GM19455 (cell line): ENCODE measurements around the gene HEY2.

Experiments
- ATAC-seq: cut with Tn5 transposase; IDR thresholded peaks from one replicate; pipeline ENCODE4 v1.9.1; 2021; ENCODE audit not compliant: unreplicated experiment

HEY2 gene

DNA sequence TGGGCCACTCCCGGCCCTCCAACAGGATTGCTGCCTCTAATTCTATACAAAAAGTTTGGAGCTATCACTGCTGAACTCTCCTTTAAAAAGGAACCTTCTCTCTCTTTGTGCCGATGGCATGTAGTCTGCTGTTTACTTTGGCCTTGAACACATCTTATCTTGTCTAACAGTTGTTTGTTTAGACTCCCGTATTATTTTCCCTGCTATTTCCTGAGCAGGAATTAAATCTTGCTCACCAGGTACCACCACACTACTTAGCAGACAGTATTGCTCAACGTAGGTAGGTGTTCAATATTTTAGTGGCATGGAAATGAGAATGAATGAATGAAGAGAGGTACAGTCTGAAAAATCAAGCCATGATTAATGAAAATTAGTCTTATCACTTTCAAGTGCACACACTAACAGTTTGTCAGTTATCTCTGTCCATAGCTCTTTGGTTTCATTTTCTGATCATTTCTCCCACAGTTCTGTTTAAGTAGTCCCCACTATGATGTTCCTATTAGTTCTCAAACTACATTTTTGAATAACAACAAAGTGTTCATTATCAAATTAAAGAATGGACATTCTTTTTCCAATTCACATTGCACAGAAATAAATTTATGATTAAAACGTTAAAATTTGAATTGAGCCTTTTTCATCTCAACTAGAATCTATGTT, 6.8 kb upstream of the HEY2 start:
- ATAC-seq = no peak

GRCh38 chr6:125743604-125744003, 5.8 kb upstream of the HEY2 start:
- no peak for ATAC-seq

DNA sequence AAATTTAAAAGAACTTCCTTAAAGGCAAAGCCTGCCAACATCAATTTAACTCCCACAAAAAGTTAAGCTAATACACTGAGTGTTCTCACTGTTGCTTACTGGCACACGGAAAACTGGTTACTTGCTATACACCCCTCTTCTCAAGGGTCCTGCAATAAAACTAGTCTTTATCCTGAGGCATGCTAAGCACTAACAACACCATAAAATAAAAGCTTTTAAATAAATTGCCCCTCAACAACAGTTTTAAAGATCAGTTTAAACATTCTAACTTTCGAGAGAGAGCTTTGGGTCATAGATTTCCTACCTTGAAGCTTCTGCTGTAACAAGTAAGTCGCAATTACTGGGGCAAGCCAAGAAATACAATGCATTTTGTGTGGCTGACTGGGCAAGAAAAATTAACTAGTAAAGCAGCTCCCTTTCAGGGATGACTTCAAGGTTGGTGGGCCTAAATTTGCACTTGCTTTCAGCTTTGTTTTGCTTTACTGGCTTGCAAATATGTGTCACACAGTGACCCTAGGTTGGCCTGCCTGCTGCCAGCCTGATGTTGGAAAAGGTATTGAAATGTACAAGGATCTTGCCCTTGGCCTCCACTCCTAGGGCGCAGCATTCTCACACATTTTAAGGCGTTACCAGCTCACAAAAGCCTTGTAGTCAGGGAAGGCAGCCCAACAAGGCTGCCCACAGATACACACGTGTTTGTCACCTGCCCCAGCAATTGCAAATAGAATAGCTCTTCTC, 4.0 kb upstream of the HEY2 start:
- ATAC-seq = no peak

DNA sequence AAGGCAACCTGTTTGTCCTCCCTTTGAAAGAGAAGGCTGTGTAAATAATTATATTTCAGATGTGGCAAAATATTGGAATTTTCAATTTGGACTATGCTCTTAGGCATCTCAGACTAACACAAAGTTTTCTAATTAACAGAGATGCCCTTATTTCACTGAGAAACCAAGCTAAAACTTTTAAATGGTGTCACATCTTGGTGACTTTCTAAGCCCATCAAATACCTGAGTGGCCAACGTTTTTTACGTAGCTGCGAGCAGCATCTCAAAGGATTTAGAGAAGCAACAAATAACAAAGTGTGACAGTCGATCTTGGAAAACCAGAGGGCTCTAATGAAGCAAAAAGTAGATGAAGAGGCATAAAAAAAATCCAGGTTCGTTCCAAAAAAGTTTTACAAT, 3.4 kb upstream of the HEY2 start:
- no peak for ATAC-seq

- ATAC-seq = peak; percentile 56
Measured at GRCh38 chr6:125746731-125747588, 2.5 kb upstream of the HEY2 start.

- no peak for ATAC-seq
Measured at GRCh38 chr6:125747589-125748405, 1.6 kb upstream of the HEY2 start.

GRCh38 chr6:125748406-125749172, 843 bp upstream of the HEY2 start:
- peak; percentile 0 for ATAC-seq

DNA sequence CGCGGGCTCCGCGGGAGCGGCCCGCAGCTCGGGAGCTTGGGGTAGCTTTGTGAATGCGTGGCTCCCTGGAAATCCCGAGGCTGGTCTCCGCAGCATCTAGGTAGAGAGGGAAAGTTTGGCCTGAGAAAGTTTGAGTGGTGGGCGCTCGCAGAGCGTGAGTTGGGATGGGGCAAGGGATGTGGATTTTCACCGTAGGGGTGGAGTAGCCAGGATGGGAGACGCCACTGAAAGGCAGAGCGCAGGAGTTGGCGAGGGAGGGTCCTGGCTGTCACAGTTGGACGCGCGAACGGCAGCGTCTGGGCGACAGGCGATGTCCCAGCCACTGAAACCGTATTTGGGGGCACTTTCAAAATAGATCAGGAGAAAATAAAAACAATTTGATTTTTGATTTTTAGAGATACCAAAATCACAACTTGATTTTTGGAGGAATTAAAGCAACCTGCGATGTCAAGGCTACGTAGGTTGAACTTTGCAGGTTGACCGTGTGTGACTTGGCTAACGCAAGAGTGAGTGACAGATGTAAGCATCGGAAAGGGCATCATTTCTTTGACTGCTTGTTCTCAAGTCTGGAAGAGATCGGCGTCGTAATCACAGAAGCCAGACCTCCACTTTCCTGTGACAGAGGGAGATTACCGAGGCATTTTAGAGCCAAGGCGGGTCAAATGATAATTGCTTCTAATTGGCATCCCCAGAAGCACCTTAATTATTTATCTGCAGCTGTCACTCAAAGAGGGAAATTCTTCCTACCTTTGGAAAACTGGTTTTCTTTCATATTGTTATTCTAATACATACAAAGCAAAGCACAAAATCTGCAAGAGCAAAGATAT, 646 bp downstream of the HEY2 start:
- no peak for ATAC-seq

DNA sequence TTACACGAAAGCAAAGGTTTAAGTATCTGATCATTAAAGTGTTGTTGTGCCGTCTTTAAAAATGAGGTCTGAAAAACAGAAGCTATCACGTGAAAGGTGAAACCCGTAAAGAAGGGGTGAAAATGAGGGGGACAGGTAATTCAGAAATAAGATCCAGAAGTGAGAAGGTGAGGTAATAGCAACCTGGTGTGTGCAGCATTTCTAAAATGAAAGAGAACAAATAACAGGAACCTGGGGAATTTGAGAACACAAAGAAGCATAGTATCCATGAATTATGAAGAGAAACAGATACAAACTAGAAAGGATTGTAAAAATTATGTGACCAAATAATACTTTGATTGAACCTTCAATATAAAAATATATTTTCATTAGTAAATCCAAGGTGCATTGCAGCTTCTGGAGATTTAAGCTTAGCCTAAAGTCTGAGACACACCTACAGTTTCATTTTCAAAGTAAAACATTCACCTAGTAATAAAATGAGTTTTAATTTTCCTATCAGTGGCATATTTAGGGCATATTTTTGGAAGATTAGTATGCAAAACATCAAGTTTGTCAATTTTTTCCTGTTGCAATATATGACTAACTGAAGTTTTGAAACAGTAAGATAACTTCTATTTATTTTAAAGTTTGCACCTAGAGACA, 1.4 kb downstream of the HEY2 start:
- no peak for ATAC-seq

DNA sequence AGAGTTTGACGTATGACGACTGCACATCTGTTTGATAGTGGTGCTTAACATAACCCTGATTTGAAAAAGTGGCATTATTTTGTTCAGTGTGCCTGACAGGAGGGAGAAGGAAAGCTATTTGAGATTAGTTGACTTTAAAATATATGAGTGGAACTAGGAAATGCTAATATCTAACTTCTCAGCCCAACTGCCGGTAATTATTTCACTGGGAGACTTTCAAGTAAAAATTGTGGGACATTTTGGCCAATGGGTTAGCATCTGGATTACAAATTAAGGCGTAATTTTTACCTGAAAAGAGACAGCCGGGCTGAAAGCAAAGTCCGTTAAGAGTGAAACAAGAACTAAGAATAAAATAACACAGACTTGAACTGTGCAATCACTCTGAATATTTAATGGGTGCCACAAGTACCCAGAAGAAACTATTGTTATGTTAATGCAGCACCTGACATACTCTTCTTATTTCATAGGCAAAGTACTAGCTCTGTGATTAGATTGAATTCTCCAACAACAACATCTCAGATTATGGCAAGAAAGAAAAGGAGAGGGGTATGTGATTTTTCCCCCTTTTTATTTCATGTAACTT, 2.0 kb downstream of the HEY2 start:
- no peak for ATAC-seq

GRCh38 chr6:125752773-125753172, 3.3 kb downstream of the HEY2 start:
- ATAC-seq = no peak

- ATAC-seq = no peak
Measured at GRCh38 chr6:125753218-125753936, 3.9 kb downstream of the HEY2 start.

DNA sequence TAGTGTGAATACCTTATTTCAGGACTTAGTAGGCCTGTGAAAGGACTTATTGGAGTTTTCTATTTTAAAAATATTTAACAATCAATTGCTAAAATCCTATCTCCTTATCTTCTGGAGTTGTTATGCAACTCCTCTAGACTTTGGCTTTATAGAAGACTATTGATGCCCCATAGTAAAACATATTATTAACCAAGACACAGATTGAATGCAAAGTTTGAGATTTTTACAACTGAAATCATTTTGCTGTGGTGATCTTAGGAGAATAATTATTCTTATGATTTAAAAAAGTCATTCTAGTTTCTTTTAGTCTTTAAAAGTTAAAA, 4.5 kb downstream of the HEY2 start:
- ATAC-seq = no peak

DNA sequence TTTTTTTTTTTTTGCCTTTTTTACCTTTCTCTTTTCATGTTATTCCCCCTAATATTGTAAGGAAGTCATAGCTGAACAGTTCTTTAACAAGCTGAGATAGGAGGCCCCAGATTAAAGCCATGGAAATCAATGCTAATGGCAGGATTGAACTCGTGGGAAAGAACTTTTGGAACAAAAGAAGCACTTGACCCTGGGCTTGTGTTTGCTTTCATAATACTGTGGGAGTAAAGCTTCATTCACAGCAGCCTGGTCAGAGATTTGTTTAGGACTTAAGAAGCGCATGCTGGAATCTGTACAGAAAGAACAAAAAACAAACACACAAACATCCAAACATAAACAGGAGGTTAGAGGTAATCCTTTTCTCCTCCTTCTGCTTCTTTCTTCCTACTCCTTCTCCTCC, 5.1 kb downstream of the HEY2 start:
- no peak for ATAC-seq

DNA sequence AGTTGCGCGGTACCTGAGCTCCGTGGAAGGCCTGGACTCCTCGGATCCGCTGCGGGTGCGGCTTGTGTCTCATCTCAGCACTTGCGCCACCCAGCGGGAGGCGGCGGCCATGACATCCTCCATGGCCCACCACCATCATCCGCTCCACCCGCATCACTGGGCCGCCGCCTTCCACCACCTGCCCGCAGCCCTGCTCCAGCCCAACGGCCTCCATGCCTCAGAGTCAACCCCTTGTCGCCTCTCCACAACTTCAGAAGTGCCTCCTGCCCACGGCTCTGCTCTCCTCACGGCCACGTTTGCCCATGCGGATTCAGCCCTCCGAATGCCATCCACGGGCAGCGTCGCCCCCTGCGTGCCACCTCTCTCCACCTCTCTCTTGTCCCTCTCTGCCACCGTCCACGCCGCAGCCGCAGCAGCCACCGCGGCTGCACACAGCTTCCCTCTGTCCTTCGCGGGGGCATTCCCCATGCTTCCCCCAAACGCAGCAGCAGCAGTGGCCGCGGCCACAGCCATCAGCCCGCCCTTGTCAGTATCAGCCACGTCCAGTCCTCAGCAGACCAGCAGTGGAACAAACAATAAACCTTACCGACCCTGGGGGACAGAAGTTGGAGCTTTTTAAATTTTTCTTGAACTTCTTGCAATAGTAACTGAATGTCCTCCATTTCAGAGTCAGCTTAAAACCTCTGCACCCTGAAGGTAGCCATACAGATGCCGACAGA, 9.9 kb downstream of the HEY2 start:
- ATAC-seq = no peak

DNA sequence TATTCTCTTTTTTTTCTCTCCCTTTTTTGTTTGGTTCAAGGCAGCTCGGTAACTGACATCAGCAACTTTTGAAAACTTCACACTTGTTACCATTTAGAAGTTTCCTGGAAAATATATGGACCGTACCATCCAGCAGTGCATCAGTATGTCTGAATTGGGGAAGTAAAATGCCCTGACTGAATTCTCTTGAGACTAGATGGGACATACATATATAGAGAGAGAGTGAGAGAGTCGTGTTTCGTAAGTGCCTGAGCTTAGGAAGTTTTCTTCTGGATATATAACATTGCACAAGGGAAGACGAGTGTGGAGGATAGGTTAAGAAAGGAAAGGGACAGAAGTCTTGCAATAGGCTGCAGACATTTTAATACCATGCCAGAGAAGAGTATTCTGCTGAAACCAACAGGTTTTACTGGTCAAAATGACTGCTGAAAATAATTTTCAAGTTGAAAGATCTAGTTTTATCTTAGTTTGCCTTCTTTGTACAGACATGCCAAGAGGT, 10.6 kb downstream of the HEY2 start:
- ATAC-seq = no peak

- ATAC-seq = no peak
Measured at GRCh38 chr6:125764121-125764671, 14.8 kb downstream of the HEY2 start.
